GM18526 (cell line): ENCODE results near the gene ZNF346.

Experiments
- POLR2A ChIP-seq: IDR thresholded peaks from 3 replicates; pipeline ENCODE4 v1.6.1; 2011; ENCODE audit not compliant: insufficient read length; ENCODE audit errors: extremely low read depth

ZNF346 gene

GRCh38 chr5:177043958-177044357, 21.5 kb downstream of the ZNF346 start:
- no peak for TF ChIP-seq POLR2A

GRCh38 chr5:177044641-177045040, 22.1 kb downstream of the ZNF346 start:
- no peak for TF ChIP-seq POLR2A

DNA sequence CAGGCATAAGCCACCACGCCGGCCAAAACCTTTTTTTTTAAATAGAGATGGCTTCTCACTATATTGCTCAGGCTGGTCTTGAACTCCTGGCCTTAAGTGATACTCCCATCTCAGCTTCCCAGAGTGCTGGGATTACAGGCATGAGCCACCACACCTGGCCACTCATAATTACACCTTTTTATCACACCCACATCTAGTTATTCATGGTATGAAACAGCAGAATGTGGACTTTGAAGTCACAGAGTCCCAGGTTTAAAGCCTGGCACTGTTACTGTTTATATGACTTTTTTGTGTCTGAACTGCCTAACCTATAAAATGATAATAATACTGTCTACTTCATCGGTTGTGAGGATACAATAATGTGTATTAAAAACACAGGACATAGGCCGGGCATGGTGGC, 23.1 kb downstream of the ZNF346 start:
- TF ChIP-seq POLR2A = no peak

- no peak for TF ChIP-seq POLR2A
Observed at GRCh38 chr5:177049285-177049684, 26.8 kb downstream of the ZNF346 start.

DNA sequence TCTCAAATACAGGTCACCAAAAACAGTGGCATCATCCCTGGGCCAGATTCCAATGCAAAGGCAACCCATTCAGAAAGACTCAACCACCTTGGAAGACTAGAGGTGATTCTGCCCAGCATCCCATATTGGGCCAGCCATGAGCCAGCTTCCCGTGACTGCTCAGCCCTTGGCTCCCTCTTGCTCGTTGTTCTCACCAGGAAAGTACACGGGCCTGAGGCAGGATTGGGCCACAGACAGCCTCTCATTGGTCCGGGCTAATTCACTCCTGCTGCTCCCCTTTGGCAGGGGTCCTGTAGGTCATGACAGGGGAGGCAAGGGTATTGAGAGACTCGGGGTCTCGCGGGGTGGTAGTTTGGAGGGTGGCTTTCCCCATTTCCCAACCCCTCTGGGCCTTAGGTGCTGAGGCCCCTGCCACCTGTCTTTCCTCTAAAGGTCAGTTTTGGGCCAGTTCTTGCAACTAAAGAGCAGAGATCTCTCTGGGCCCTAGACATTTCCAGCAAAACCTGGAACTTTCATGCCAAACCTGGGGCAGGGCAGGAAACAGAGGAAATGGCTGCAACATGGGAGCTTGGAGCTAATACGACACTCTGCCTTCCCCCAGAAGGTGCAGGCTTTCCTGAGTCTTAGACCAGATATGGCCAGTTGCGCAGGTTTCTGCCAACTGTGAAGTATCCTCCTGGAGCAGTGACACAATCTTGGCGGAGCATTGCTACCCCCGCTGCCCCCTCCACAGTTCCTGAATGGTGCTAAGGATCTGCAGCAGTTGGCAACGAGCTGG, 42.2 kb downstream of the ZNF346 start:
- no peak for TF ChIP-seq POLR2A

GRCh38 chr5:177065491-177065890, 43.0 kb downstream of the ZNF346 start:
- TF ChIP-seq POLR2A = no peak

DNA sequence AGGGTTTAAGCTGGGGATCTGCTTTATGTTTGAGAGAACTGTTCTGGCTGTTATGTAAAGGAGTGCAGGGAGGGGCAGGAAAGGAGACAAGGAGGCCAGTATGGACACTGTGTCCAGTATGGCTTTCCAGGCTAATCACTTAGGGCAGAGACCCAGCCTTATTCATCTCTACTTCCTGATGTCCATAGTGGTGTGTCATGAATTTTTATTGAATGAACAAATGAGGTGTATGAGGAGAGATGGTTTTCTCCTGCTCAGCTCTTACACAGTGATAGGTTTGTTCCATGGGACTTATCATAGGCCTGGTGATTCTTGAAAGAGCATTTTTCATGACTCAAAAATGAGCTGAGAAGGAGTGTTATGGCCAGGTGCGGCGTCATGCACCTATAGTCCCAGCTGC, 43.7 kb downstream of the ZNF346 start:
- TF ChIP-seq POLR2A = no peak

DNA sequence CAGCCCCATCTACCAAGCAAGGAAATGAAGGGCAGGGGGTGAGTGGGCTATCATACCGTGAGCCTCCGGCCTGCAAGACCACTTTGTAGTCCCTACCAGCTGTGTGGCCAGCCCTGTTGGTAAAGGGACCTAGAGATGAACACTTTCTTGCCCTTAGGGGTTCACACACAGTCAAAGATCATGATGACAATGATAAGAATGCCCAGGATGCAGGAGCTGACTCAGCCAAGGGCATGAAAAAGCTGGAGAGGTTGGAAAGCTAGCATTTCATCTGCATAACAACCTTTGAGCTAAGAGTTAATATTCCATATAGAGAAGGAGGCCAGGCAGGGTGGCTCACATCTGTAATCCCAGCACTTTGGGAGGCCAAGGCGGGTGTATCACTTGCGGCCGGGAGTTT, 45.0 kb downstream of the ZNF346 start:
- TF ChIP-seq POLR2A = no peak

- TF ChIP-seq POLR2A = no peak
Observed at GRCh38 chr5:177070536-177071191, 48.2 kb downstream of the ZNF346 start.

- no peak for TF ChIP-seq POLR2A
Observed at GRCh38 chr5:177071666-177072385, 49.3 kb downstream of the ZNF346 start.

GRCh38 chr5:177077335-177077734, 54.8 kb downstream of the ZNF346 start:
- no peak for TF ChIP-seq POLR2A

DNA sequence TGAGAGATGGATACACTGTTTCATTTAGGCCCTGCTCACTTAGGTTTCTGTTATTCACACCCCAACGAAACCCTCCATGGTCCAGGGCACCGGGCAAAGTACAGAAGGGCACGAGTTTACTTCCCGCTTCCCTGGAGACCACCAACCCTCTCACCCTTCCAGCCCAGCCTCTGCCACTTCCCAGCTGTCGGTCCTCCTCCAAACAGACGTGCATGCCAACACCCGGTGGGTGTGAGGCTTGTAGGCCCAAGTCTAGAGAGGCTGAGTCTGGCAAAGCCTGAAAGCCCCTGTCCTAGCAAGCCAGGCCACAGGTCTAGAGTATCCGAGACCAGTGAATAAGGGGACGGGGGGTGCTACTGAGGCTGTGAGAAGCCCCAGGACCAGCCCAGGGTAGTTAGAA, 57.1 kb downstream of the ZNF346 start:
- TF ChIP-seq POLR2A = no peak

- no peak for TF ChIP-seq POLR2A
Observed at GRCh38 chr5:177080265-177080664, 57.8 kb downstream of the ZNF346 start.

DNA sequence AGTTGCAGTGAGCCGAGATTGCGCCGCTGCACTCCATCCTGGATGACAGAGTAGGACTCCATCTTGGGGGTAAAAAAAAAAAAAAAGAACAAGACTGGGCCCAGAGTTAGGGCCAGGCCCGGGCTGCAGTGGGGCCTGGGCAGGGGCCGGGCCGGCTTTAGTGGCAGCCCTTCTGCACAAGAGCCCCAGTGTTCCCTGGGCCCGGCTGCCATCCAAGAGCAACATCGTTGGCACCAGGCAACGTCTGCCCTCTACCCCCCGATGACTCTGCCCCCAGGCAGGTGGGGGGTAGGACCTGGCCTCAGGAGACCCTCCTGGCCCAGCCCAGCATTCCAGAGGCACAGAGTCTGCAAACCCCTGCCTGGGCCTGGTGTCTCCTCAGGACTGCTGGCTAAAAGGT, 59.4 kb downstream of the ZNF346 start:
- no peak for TF ChIP-seq POLR2A

DNA sequence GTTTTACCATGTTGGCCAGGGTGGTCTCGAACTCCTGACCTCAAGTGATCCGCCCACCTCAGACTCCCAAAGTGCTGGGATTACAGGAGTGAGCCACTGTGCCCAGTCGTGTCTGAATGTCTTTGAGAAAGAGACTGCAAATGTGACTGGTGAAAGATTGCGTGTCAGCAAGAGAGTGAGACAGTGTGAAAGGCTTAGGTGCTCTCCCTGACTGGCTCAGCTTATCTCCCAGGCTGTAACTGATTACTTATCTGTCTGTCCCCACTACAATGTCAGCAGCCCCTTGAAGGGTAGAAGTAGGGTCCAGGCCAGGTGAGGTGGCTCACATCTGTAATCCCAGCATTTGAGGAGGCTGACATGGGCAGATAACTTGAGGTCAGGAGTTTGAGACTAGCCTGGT, 60.9 kb downstream of the ZNF346 start:
- TF ChIP-seq POLR2A = no peak

DNA sequence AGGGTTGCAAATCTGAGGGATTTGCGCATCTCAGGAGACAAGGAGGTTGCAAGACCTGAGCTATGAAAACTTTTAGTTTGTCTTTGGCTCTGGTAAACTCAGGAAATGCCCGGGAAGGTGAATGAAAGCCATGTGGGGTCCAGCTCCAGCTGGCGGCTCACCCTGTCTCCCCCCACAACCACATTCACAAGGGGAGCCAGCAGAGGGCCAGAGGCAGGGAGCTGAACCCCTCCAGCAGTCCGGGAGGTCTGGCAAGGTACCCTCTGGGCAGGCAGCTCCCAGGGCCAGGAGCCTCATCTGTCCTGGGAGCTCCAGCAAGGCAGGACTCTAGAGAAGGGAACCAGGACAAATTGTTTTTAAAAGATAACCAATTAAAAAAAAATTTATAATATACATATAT, 61.7 kb downstream of the ZNF346 start:
- no peak for TF ChIP-seq POLR2A
